Natural killer cell (primary cell): ENCODE measurements around the gene BOK. TPM values are rescaled to one million over a fixed set of nuclear protein-coding genes. Genes with fewer than 3 reads are reported as not detected.
"Not testable (repeated sequence)": the region's sequence is repeated elsewhere in the genome, so short reads cannot be mapped to it uniquely, and the experiment has no call there.

Source experiments
- ATAC-seq, 3 donors: fragments of 150-1000 bp in 2 of 3; fragments of 200-7000 bp in 1 of 3; cut with Tn5 transposase; 1 replicate in 1 of 3; 2 replicates in 2 of 3; pipeline ENCODE4 v1.10.0; 2021; ENCODE audit warnings: mild to moderate bottlenecking in 2 of 3, moderate library complexity in 2 of 3
- DNase-seq, 2 donors: peaks; one replicate each; pipeline versions ENCODE4 v3.0.0 to v3.0.0-alpha.2; 2013 to 2021; ENCODE audit warnings: mixed read lengths in 1 of 2
- H3K27ac ChIP-seq: one replicate; pipeline ENCODE4 v1.5.1; 2013; ENCODE audit warnings: mild to moderate bottlenecking, low read length
- H3K27me3 ChIP-seq: one replicate; pipeline ENCODE4 v1.6.1; 2013; ENCODE audit warnings: low read length; ENCODE audit not compliant: control insufficient read depth, insufficient read depth
- H3K36me3 ChIP-seq: one replicate; pipeline ENCODE4 v1.6.1; 2013; ENCODE audit warnings: low read length; ENCODE audit not compliant: control insufficient read depth, insufficient read depth
- H3K4me1 ChIP-seq: one replicate; pipeline ENCODE4 v1.6.1; 2013; ENCODE audit warnings: low read length; ENCODE audit not compliant: control insufficient read depth, insufficient read depth
- H3K4me3 ChIP-seq: one replicate; pipeline ENCODE4 v1.5.1; 2013; ENCODE audit warnings: low read length
- H3K9me3 ChIP-seq: one replicate; pipeline ENCODE4 v1.6.1; 2013; ENCODE audit warnings: low read length; ENCODE audit not compliant: control insufficient read depth, insufficient read depth
- H3K27ac Mint-ChIP-seq, 2 donors: one replicate each; pipeline ENCODE4 v1.8.0; 2022; ENCODE audit warnings: mild to moderate bottlenecking in 2 of 2, mixed read lengths in 2 of 2, moderate library complexity in 1 of 2
- H3K27me3 Mint-ChIP-seq, 2 donors: one replicate each; pipeline ENCODE4 v1.8.0; 2022; ENCODE audit warnings: low read depth in 2 of 2, mixed read lengths in 2 of 2
- H3K36me3 Mint-ChIP-seq: one replicate; pipeline ENCODE4 v1.8.0; 2022; ENCODE audit warnings: mixed read lengths
- H3K4me1 Mint-ChIP-seq, 2 donors: one replicate each; pipeline ENCODE4 v1.8.0; 2022; ENCODE audit warnings: mixed read lengths in 2 of 2
- H3K4me3 Mint-ChIP-seq: one replicate; pipeline ENCODE4 v1.8.0; 2022; ENCODE audit warnings: mild to moderate bottlenecking, moderate library complexity, mixed read lengths
- H3K9me3 Mint-ChIP-seq, 2 donors: one replicate each; pipeline ENCODE4 v1.8.0; 2022; ENCODE audit warnings: mixed read lengths in 2 of 2
- CTCF ChIP-seq: fragments of 200-600 bp; IDR thresholded peaks from one replicate; pipeline ENCODE4 v1.8.0; 2022; ENCODE audit warnings: antibody characterized with exemption
- WGBS: methylation state at CpG from one replicate; pipeline ENCODE4 v1.1.7; 2013; ENCODE audit warnings: missing lambda C conversion rate; ENCODE audit not compliant: insufficient coverage; 5-methylcytosine and 5-hydroxymethylcytosine counted together
- intact Hi-C: fragments of 100-400 bp; cut with micrococcal nuclease; formaldehyde crosslinking; loops from one replicate; pipeline ENCODE4 v1.14.2; 2022
- total RNA-seq, 4 donors: library from RNA; stranded (reverse); fragments of 120-200 nt in 1 of 4; gene quantifications; one replicate each; pipeline versions ENCODE4 v1.2.3 to v1.2.4, GENCODE V29; 2013 to 2022

BOK gene
- total RNA-seq, 3 donors from 2014 or later (not counting 1 experiment from before 2014, with no cell fraction given) = 11.0 to 23.7 (median 19.6) TPM

GRCh38 chr2:241586564-241587264 lies 28.2 kb downstream of the BOK start:
- ATAC-seq (no peak), DNase-seq (no peak)
- WGBS = 100% methylated on average over 2 of the region's 2 CpGs
- H3K27ac ChIP-seq = no peak overlapping the region
- Mint-ChIP-seq H3K27me3 (no peaks in the 10 kb centered on the region), H3K27ac (no peak overlapping the region), H3K4me1 (no peaks in the 10 kb centered on the region), H3K9me3 (peaks cover 2 to 12% of the 10 kb centered on the region in 2 donors), H3K36me3 (peaks cover 21% of the 10 kb centered on the region), H3K4me3 (no peak overlapping the region)
- H3K4me1 ChIP-seq = no peaks in the 10 kb centered on the region
- peaks cover 11% of the 10 kb centered on the region for H3K36me3 ChIP-seq
- no peak overlapping the region for H3K4me3 ChIP-seq
- intact Hi-C loops = no loop called here
- no peaks in the 10 kb centered on the region for H3K27me3 ChIP-seq
- TF ChIP-seq CTCF = no peak
- peaks cover 14% of the 10 kb centered on the region for H3K9me3 ChIP-seq

GRCh38 chr2:241589863-241590262 lies 31.3 kb downstream of the BOK start:
- DNase-seq, H3K27me3 ChIP-seq, H3K4me1 Mint-ChIP-seq, ATAC-seq, H3K4me3 Mint-ChIP-seq, H3K4me1 ChIP-seq, H3K36me3 ChIP-seq, H3K27ac Mint-ChIP-seq, H3K27ac ChIP-seq, intact Hi-C loops, H3K27me3 Mint-ChIP-seq, H3K4me3 ChIP-seq: not testable (repeated sequence)
- Mint-ChIP-seq H3K9me3 (peaks cover 2 to 12% of the 10 kb centered on the region in 2 donors), H3K36me3 (peaks cover 21% of the 10 kb centered on the region)
- 97% methylated on average over 17 of the region's 17 CpGs for WGBS
- peaks cover 14% of the 10 kb centered on the region for H3K9me3 ChIP-seq

GRCh38 chr2:241590496-241591455 lies 32.2 kb downstream of the BOK start:
- intact Hi-C loops, H3K27ac ChIP-seq, H3K4me3 ChIP-seq, H3K9me3 Mint-ChIP-seq, ATAC-seq, H3K36me3 ChIP-seq, H3K27ac Mint-ChIP-seq, H3K4me1 ChIP-seq, H3K4me1 Mint-ChIP-seq, DNase-seq, H3K27me3 ChIP-seq, H3K4me3 Mint-ChIP-seq, H3K27me3 Mint-ChIP-seq: not testable (repeated sequence)
- H3K9me3 ChIP-seq = peaks cover 11% of the 10 kb centered on the region
- H3K36me3 Mint-ChIP-seq = peaks cover 21% of the 10 kb centered on the region
- 93% methylated on average over 33 of the region's 33 CpGs for WGBS

GRCh38 chr2:241592126-241592845 lies 33.7 kb downstream of the BOK start:
- Histone ChIP-seq H3K4me1 (no peaks in the 10 kb centered on the region), H3K27ac (no peak overlapping the region), H3K4me3 (no peak overlapping the region), H3K36me3 (peaks cover 4% of the 10 kb centered on the region), H3K27me3 (no peaks in the 10 kb centered on the region), H3K9me3 (peaks cover 1% of the 10 kb centered on the region)
- TF ChIP-seq CTCF = no peak
- H3K27ac Mint-ChIP-seq = no peak overlapping the region
- no peak for ATAC-seq
- H3K27me3 Mint-ChIP-seq = no peaks in the 10 kb centered on the region
- WGBS = 94% methylated on average over 18 of the region's 18 CpGs
- no peaks in the 10 kb centered on the region for H3K4me1 Mint-ChIP-seq
- no peak for DNase-seq
- H3K4me3 Mint-ChIP-seq = no peak overlapping the region
- H3K9me3 Mint-ChIP-seq = peaks cover 0 to 3% of the 10 kb centered on the region in 2 donors
- intact Hi-C loops = no loop called here
- peaks cover 11% of the 10 kb centered on the region for H3K36me3 Mint-ChIP-seq
